IMR-90 (cell line): Measurements from ENCODE around the gene COL5A2. TPM values are rescaled to one million over a fixed set of nuclear protein-coding genes. Genes with fewer than 3 reads are reported as not detected.

Source experiments
- ATAC-seq: fragments of 200-7000 bp; cut with Tn5 transposase; 2 replicates; pipeline ENCODE4 v1.9.1; 2020; ENCODE audit warnings: low read depth, mild to moderate bottlenecking, moderate library complexity
- BruUV-seq: library from RNA; stranded (reverse); fragments of 400-500 nt; replicated peaks from 2 replicates; lab custom pipeline; 2021; lab: Mats Ljungman, UMichigan
- CTCF ChIA-PET: fragments of 300-600 bp; formaldehyde crosslinking; extraction: SDS; loops from one replicate; lab custom pipeline; 2021; ENCODE audit warnings: antibody characterized with exemption; lab: Yijun Ruan, JAX
- POLR2A ChIA-PET: fragments of 300-600 bp; sonication (Branson Sonifier 250); formaldehyde crosslinking; loops from one replicate; lab custom pipeline; 2022; ENCODE audit warnings: antibody characterized with exemption; ENCODE audit not compliant: unreplicated experiment; lab: Charles Lee
- DNase-seq: peaks from one replicate; pipeline ENCODE4 v3.0.0; 2013
- H2AFZ ChIP-seq: replicated peaks from 2 replicates; pipeline ENCODE3; 2013; ENCODE audit warnings: low read length, mild to moderate bottlenecking; ENCODE audit not compliant: poor library complexity
- H2AK5ac ChIP-seq: 2 replicates; pipeline ENCODE4 v1.6.1; 2013; ENCODE audit warnings: low read depth, low read length, inconsistent platforms
- H2AK9ac ChIP-seq: replicated peaks from 2 replicates; pipeline ENCODE3; 2013; ENCODE audit warnings: mild to moderate bottlenecking, low read depth, low read length, moderate library complexity; ENCODE audit not compliant: poor library complexity
- H2BK120ac ChIP-seq: 2 replicates; pipeline ENCODE4 v1.6.1; 2013; ENCODE audit warnings: low read depth, low read length, inconsistent platforms
- H2BK15ac ChIP-seq: 3 replicates; pipeline ENCODE4 v1.6.1; 2013; ENCODE audit warnings: low read depth, low read length, inconsistent platforms
- H2BK20ac ChIP-seq: 2 replicates; pipeline ENCODE4 v1.6.1; 2013; ENCODE audit warnings: low read depth, mild to moderate bottlenecking, inconsistent platforms, low read length, moderate library complexity
- H2BK5ac ChIP-seq: 2 replicates; pipeline ENCODE4 v1.6.1; 2013; ENCODE audit warnings: mild to moderate bottlenecking, low read depth, low read length, inconsistent platforms; ENCODE audit not compliant: poor library complexity, severe bottlenecking
- H3K14ac ChIP-seq: replicated peaks from 2 replicates; pipeline ENCODE4 v1.6.1; 2013; ENCODE audit warnings: low read depth, low read length, inconsistent platforms
- H3K18ac ChIP-seq: 2 replicates; pipeline ENCODE4 v1.6.1; 2013; ENCODE audit warnings: low read depth, low read length, control low read depth
- H3K23ac ChIP-seq: 2 replicates; pipeline ENCODE4 v1.6.1; 2013; ENCODE audit warnings: low read depth, low read length, inconsistent platforms
- H3K27ac ChIP-seq: 2 replicates; pipeline ENCODE4 v1.5.1; 2013; ENCODE audit warnings: mild to moderate bottlenecking, control low read depth, low read length; ENCODE audit not compliant: insufficient read depth
- H3K27me3 ChIP-seq: 2 replicates; pipeline ENCODE4 v1.6.1; 2013; ENCODE audit warnings: low read length; ENCODE audit not compliant: control insufficient read depth, insufficient read depth
- H3K36me3 ChIP-seq: 2 replicates; pipeline ENCODE4 v1.6.1; 2013; ENCODE audit warnings: low read length, mixed read lengths; ENCODE audit not compliant: control insufficient read depth, insufficient read depth
- H3K4ac ChIP-seq: 2 replicates; pipeline ENCODE4 v1.6.1; 2013; ENCODE audit warnings: low read depth, low read length, inconsistent platforms
- H3K4me1 ChIP-seq: 2 replicates; pipeline ENCODE4 v1.6.1; 2013; ENCODE audit warnings: low read length, mixed read lengths; ENCODE audit not compliant: control insufficient read depth, insufficient read depth
- H3K4me2 ChIP-seq: 2 replicates; pipeline ENCODE4 v1.6.1; 2013; ENCODE audit warnings: low read depth, mild to moderate bottlenecking, control low read depth, low read length, moderate library complexity
- H3K4me3 ChIP-seq: 2 replicates; pipeline ENCODE4 v1.5.1; 2013; ENCODE audit warnings: low read depth, mild to moderate bottlenecking, control low read depth, low read length, moderate library complexity; ENCODE audit not compliant: insufficient read depth
- H3K56ac ChIP-seq: 2 replicates; pipeline ENCODE4 v1.6.1; 2013; ENCODE audit warnings: low read length, inconsistent platforms; ENCODE audit not compliant: insufficient read depth; ENCODE audit errors: extremely low read depth
- H3K79me1 ChIP-seq, 2 experiments: 2 replicates each; pipeline ENCODE4 v1.6.1; 2013; ENCODE audit warnings: low read length in 2 of 2, inconsistent platforms in 1 of 2, low read depth in 1 of 2
- H3K9ac ChIP-seq: 2 replicates; pipeline ENCODE4 v1.6.1; 2013; ENCODE audit warnings: low read depth, low read length, control low read depth
- H3K9me1 ChIP-seq: 2 replicates; pipeline ENCODE4 v1.6.1; 2013; ENCODE audit warnings: low read length, inconsistent platforms; ENCODE audit not compliant: insufficient read depth
- H3K9me3 ChIP-seq: 2 replicates; pipeline ENCODE4 v1.6.1; 2013; ENCODE audit warnings: low read length; ENCODE audit not compliant: control insufficient read depth, insufficient read depth
- H4K20me1 ChIP-seq: 2 replicates; pipeline ENCODE4 v1.6.1; 2013; ENCODE audit warnings: low read length, inconsistent platforms; ENCODE audit not compliant: insufficient read depth
- H4K5ac ChIP-seq: 2 replicates; pipeline ENCODE4 v1.6.1; 2013; ENCODE audit warnings: mild to moderate bottlenecking, low read depth, low read length, control low read depth
- H4K8ac ChIP-seq, 2 experiments: 2 replicates each; pipeline ENCODE4 v1.6.1; 2013; ENCODE audit warnings: low read depth in 2 of 2, low read length in 2 of 2, control low read depth in 1 of 2, inconsistent platforms in 1 of 2
- H4K91ac ChIP-seq: 2 replicates; pipeline ENCODE4 v1.6.1; 2013; ENCODE audit warnings: low read depth, low read length, inconsistent platforms; ENCODE audit not compliant: insufficient read depth
- CEBPB ChIP-seq: IDR thresholded peaks from 2 replicates; pipeline ENCODE4 v1.6.1; 2012; ENCODE audit warnings: low read depth, low read length, improper control_type of control experiment
- CHD1 ChIP-seq: IDR thresholded peaks from 2 replicates; pipeline ENCODE4 v1.6.1; 2012; ENCODE audit warnings: low read depth, low read length, improper control_type of control experiment
- FOS ChIP-seq: fragments of 150-350 bp; IDR thresholded peaks from 2 replicates; pipeline ENCODE4 v1.6.1; 2016; ENCODE audit warnings: low read depth, low read length
- MAFK ChIP-seq: IDR thresholded peaks from 2 replicates; pipeline ENCODE4 v1.6.1; 2012; ENCODE audit warnings: low read depth, low read length, improper control_type of control experiment
- MAZ ChIP-seq: IDR thresholded peaks from 2 replicates; pipeline ENCODE4 v1.6.1; 2012; ENCODE audit warnings: low read depth, mild to moderate bottlenecking, low read length, improper control_type of control experiment, moderate library complexity, borderline replicate concordance
- MXI1 ChIP-seq: IDR thresholded peaks from 2 replicates; pipeline ENCODE4 v1.6.1; 2012; ENCODE audit warnings: low read depth, mild to moderate bottlenecking, low read length, moderate library complexity, borderline replicate concordance
- WGBS, 2 experiments: methylation state at CpG; one replicate each; pipeline versions ENCODE4 v1.1.5 to v1.1.7; 2013; ENCODE audit warnings: missing lambda C conversion rate in 2 of 2; ENCODE audit not compliant: insufficient read length in 1 of 2; ENCODE audit errors: extremely low coverage in 2 of 2; 5-methylcytosine and 5-hydroxymethylcytosine counted together
- dilution Hi-C: fragments of 300-500 bp; cut with HindIII; formaldehyde crosslinking; loops from one replicate; pipeline ENCODE4 v1.14.3; 2018; ENCODE audit warnings: low sequenced_read_pairs; ENCODE audit not compliant: unreplicated experiment
- in situ Hi-C: fragments of 300-500 bp; cut with MboI; formaldehyde crosslinking; loops from 3 replicates; pipeline ENCODE4 v1.14.3; 2019; ENCODE audit warnings: low sequenced_read_pairs, inconsistent platforms, mixed read lengths
- intact Hi-C: fragments of 100-400 bp; cut with micrococcal nuclease; formaldehyde crosslinking; loops from 2 replicates; pipeline ENCODE4 v1.10.0; 2022
- polyA plus RNA-seq, 3 experiments: library from polyadenylated mRNA; depleted of rRNA; stranded (reverse); fragments of >200 nt; gene quantifications; 2 replicates each; pipeline ENCODE4 v1.2.3, GENCODE V29; 2012; ENCODE audit warnings: low replicate concordance in 1 of 3
- total RNA-seq: library from RNA; depleted of rRNA; stranded (reverse); fragments of >200 nt; gene quantifications from 2 replicates; pipeline ENCODE4 v1.2.3, GENCODE V29; 2012

COL5A2 gene
- total and polyA plus RNA-seq, 2 of the 4 experiments (the other 2 are of a cell fraction): 181 to 257 TPM

- no peak overlapping the region for H2AK9ac ChIP-seq
- peak overlapping the region in 1 of 2 experiments; percentile 34; a peak in 2 of 4 replicates for H4K8ac ChIP-seq
- H3K36me3 ChIP-seq: peaks cover 38% of the 10 kb centered on the region
- peak overlapping the region; percentile 7; the same call in 1 of the 2 replicates for H4K91ac ChIP-seq
- peak overlapping the region; percentile 6; the same call in 1 of the 2 replicates for H2BK120ac ChIP-seq
- H3K9me1 ChIP-seq: 0 out of 2 replicates have a peak, but pooled peaks cover 3% of the 10 kb centered on the region
- H2BK5ac ChIP-seq: peak overlapping the region; percentile 14
- H2AK5ac ChIP-seq: peak overlapping the region; percentile 1; the same call in 1 of the 2 replicates
- dilution Hi-C loops: no loop called here
- no peak overlapping the region for H2BK20ac ChIP-seq
- peak overlapping the region; percentile 26; the same call in 1 of the 2 replicates for H3K4ac ChIP-seq
- in situ Hi-C loops: no loop called here
- 0 out of 3 replicates have a peak overlapping the region, but pooled peaks have one; percentile 29 for H2BK15ac ChIP-seq
- H4K20me1 ChIP-seq: no peaks in the 10 kb centered on the region
- no CpG with 5 or more reads among the region's 3 CpGs for WGBS, 2 experiments
- no TSS peak for BruUV-seq
- H3K79me1 ChIP-seq: peaks cover 15 to 42% of the 10 kb centered on the region in 2 experiments
- H3K27ac ChIP-seq: peak overlapping the region; percentile 53; the same call in 1 of the 2 replicates
- H4K5ac ChIP-seq: no peak overlapping the region
- DNase-seq (peak; percentile 86), ATAC-seq (peak; percentile 64)
- no peak overlapping the region for H3K9ac ChIP-seq
- H2AFZ ChIP-seq: no peak overlapping the region
- H3K4me3 ChIP-seq: no peak overlapping the region
- ChIA-PET POLR2A (no interaction called here), CTCF (interaction anchor here (0.9 kb wide), 1 partner anchor 96 kb away, joined by 7 read pairs; no protein-coding TSS in a partner anchor)
- intact Hi-C loops: no loop called here
- TF ChIP-seq MAFK (peak; percentile 45), CEBPB (peak; percentile 14; the same call in 1 of the 2 replicates), FOS (no peak), MAZ (0 out of 2 replicates have a peak, but pooled peaks have one; percentile 28), CHD1 (no peak), MXI1 (peak; percentile 35; the same call in 1 of the 2 replicates)
- H3K14ac ChIP-seq: no peak overlapping the region; the same call in 1 of the 2 replicates
- peak overlapping the region; percentile 10; the same call in 1 of the 2 replicates for H3K23ac ChIP-seq
- no peak overlapping the region for H3K18ac ChIP-seq
- H3K56ac ChIP-seq: no peak overlapping the region
- no peak overlapping the region for H3K4me2 ChIP-seq
- H3K4me1 ChIP-seq: peaks cover 14% of the 10 kb centered on the region
- H3K9me3 ChIP-seq: no peaks in the 10 kb centered on the region
- H3K27me3 ChIP-seq: no peaks in the 10 kb centered on the region
Observed at GRCh38 chr2:189082376-189082975, 97.1 kb downstream of the COL5A2 start.
